Colonic mucosa (tissue), 4 donors: ENCODE data around the gene FBLN1. TPM values are rescaled to one million over a fixed set of nuclear protein-coding genes. Genes with fewer than 3 reads are reported as not detected.
"Not testable (repeated sequence)": the region's sequence is repeated elsewhere in the genome, so short reads cannot be mapped to it uniquely, and the experiment has no call there.

ENCODE experiments used
- DNase-seq: peaks from one replicate; pipeline ENCODE4 v3.0.0-alpha.2; 2020
- H3K27ac ChIP-seq: fragments of 200-600 bp; one replicate; pipeline ENCODE4 v1.8.0; 2021
- H3K27me3 ChIP-seq: fragments of 200-600 bp; one replicate; pipeline ENCODE4 v1.8.0; 2021
- H3K36me3 ChIP-seq: fragments of 200-600 bp; one replicate; pipeline ENCODE4 v1.8.0; 2021
- H3K4me1 ChIP-seq: fragments of 200-600 bp; one replicate; pipeline ENCODE4 v1.8.0; 2021; ENCODE audit warnings: mild to moderate bottlenecking
- H3K4me3 ChIP-seq: fragments of 200-600 bp; one replicate; pipeline ENCODE4 v1.8.0; 2021
- H3K9ac ChIP-seq, 2 donors: one replicate each; pipeline ENCODE4 v1.7.0; 2013; ENCODE audit warnings: control low read depth in 2 of 2, low read depth in 2 of 2, low read length in 2 of 2
- H3K9me3 ChIP-seq: fragments of 200-600 bp; one replicate; pipeline ENCODE4 v1.8.0; 2021
- CTCF ChIP-seq: fragments of 200-600 bp; IDR thresholded peaks from one replicate; pipeline ENCODE4 v1.8.0; 2022; ENCODE audit warnings: antibody characterized with exemption, mild to moderate bottlenecking
- intact Hi-C: fragments of 100-400 bp; cut with DNase I; formaldehyde crosslinking; loops from one replicate; pipeline ENCODE4 v1.14.1; 2022
- total RNA-seq, 2 donors: library from RNA; stranded (reverse); fragmentation: NEBNext Ultra II Directional in 1 of 2; extraction: Animal tissue kit (Norgen Biotek cat#: 25700) in 1 of 2; gene quantifications; one replicate each; pipeline ENCODE4 v1.2.1, GENCODE V29; 2021
- donor health status: healthy.
- donor health status: DM: no; HTN: no; CAD: no.
- donor health status: DM: no; HTN: no; CAD: no.

Gene FBLN1
- total RNA-seq, 2 donors from 2014 or later, result 41.6 to 65.5 TPM

- H3K36me3 ChIP-seq, result no peaks in the 10 kb centered on the region
- H3K4me1 ChIP-seq, result no peaks in the 10 kb centered on the region
- H3K27me3 ChIP-seq, result no peaks in the 10 kb centered on the region
- no peak for DNase-seq
- no peaks in the 10 kb centered on the region for H3K9me3 ChIP-seq
- no peak overlapping the region for H3K27ac ChIP-seq
- intact Hi-C loops, result no loop called here
- no peak overlapping the region for H3K4me3 ChIP-seq
- no peak overlapping the region for H3K9ac ChIP-seq
- TF ChIP-seq CTCF, result no peak
Measured at GRCh38 chr22:45541382-45541979, 38.8 kb downstream of the FBLN1 start.

GRCh38 chr22:45542001-45542520, 39.4 kb downstream of the FBLN1 start:
- intact Hi-C loops, result no loop called here
- H3K36me3 ChIP-seq, result no peaks in the 10 kb centered on the region
- no peak for DNase-seq

GRCh38 chr22:45542736-45543135, 40.1 kb downstream of the FBLN1 start:
- H3K9ac ChIP-seq, H3K27ac ChIP-seq, H3K27me3 ChIP-seq, intact Hi-C loops, H3K4me1 ChIP-seq, H3K9me3 ChIP-seq, DNase-seq, H3K36me3 ChIP-seq, H3K4me3 ChIP-seq: not testable (repeated sequence)

More at GRCh38 chr22:45542001-45542520, 39.4 kb downstream of the FBLN1 start:
- H3K4me1 ChIP-seq, result no peaks in the 10 kb centered on the region
- TF ChIP-seq CTCF, result no peak
- H3K9me3 ChIP-seq, result no peaks in the 10 kb centered on the region
- H3K27ac ChIP-seq, result no peak overlapping the region
- H3K27me3 ChIP-seq, result no peaks in the 10 kb centered on the region
- H3K9ac ChIP-seq, result no peak overlapping the region
- H3K4me3 ChIP-seq, result no peak overlapping the region

GRCh38 chr22:45543243-45543642, 40.6 kb downstream of the FBLN1 start:
- intact Hi-C loops, result no loop called here
- no peak for TF ChIP-seq CTCF
- H3K36me3 ChIP-seq, result no peaks in the 10 kb centered on the region
- DNase-seq, result no peak
- no peaks in the 10 kb centered on the region for H3K9me3 ChIP-seq
- H3K27me3 ChIP-seq, result no peaks in the 10 kb centered on the region
- no peak overlapping the region for H3K4me3 ChIP-seq
- no peak overlapping the region for H3K27ac ChIP-seq
- H3K4me1 ChIP-seq, result no peaks in the 10 kb centered on the region
- H3K9ac ChIP-seq, result no peak overlapping the region

GRCh38 chr22:45544588-45545170, 42.0 kb downstream of the FBLN1 start:
- Histone ChIP-seq H3K9me3 (no peaks in the 10 kb centered on the region), H3K4me3 (no peak overlapping the region), H3K4me1 (no peaks in the 10 kb centered on the region), H3K27me3 (no peaks in the 10 kb centered on the region), H3K27ac (no peak overlapping the region), H3K9ac (no peak overlapping the region), H3K36me3 (no peaks in the 10 kb centered on the region)
- TF ChIP-seq CTCF, result no peak
- DNase-seq, result no peak
- intact Hi-C loops, result no loop called here

- H3K27me3 ChIP-seq, result no peaks in the 10 kb centered on the region
- H3K27ac ChIP-seq, result no peak overlapping the region
- H3K9me3 ChIP-seq, result no peaks in the 10 kb centered on the region
- no peak overlapping the region for H3K4me3 ChIP-seq
- DNase-seq, result no peak
- H3K9ac ChIP-seq, result no peak overlapping the region
- H3K4me1 ChIP-seq, result no peaks in the 10 kb centered on the region
- intact Hi-C loops, result no loop called here
- no peak for TF ChIP-seq CTCF
- H3K36me3 ChIP-seq, result no peaks in the 10 kb centered on the region
Measured at GRCh38 chr22:45546333-45547015, 43.8 kb downstream of the FBLN1 start.
